ENCODE data around the gene NCR2.

DNA sequence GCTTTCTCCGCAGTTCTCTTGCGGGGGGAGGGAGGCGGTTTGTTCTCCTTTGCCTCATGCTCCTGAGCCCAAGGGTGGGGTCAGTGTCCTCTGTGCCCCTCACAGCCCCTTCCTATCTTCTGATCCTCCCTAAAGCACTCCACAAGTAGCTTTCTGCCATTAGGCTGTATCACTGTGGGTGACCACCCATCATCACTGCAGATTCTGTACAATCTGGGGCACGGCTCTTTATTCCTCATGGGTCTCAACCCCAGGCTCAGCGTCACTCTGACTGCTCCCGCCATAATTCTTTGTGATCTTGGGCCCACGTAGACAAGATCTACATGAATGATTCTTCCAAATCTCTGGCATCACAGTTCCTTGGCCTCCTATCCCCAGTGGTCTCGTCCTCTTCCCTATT, 10.5 kb downstream of the NCR2 start:
- TF ChIP-seq, protein P1, sequence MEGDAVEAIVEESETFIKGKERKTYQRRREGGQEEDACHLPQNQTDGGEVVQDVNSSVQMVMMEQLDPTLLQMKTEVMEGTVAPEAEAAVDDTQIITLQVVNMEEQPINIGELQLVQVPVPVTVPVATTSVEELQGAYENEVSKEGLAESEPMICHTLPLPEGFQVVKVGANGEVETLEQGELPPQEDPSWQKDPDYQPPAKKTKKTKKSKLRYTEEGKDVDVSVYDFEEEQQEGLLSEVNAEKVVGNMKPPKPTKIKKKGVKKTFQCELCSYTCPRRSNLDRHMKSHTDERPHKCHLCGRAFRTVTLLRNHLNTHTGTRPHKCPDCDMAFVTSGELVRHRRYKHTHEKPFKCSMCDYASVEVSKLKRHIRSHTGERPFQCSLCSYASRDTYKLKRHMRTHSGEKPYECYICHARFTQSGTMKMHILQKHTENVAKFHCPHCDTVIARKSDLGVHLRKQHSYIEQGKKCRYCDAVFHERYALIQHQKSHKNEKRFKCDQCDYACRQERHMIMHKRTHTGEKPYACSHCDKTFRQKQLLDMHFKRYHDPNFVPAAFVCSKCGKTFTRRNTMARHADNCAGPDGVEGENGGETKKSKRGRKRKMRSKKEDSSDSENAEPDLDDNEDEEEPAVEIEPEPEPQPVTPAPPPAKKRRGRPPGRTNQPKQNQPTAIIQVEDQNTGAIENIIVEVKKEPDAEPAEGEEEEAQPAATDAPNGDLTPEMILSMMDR (IDR thresholded peaks at IDR 0.05 in 2 of 3, conservative IDR thresholded peaks at IDR 0.05 in 1 of 3; ENCODE audit: insufficient read depth in 2 of 3, low read depth in 1 of 3, low read length in 3 of 3), result no peak
- no peak for TF ChIP-seq NR2C2 (CRISPR knock-in tag; IDR thresholded peaks at IDR 0.05)
- no peak for TF ChIP-seq NR2C2 (tag; IDR thresholded peaks at IDR 0.05)
- TF ChIP-seq, protein P2, sequence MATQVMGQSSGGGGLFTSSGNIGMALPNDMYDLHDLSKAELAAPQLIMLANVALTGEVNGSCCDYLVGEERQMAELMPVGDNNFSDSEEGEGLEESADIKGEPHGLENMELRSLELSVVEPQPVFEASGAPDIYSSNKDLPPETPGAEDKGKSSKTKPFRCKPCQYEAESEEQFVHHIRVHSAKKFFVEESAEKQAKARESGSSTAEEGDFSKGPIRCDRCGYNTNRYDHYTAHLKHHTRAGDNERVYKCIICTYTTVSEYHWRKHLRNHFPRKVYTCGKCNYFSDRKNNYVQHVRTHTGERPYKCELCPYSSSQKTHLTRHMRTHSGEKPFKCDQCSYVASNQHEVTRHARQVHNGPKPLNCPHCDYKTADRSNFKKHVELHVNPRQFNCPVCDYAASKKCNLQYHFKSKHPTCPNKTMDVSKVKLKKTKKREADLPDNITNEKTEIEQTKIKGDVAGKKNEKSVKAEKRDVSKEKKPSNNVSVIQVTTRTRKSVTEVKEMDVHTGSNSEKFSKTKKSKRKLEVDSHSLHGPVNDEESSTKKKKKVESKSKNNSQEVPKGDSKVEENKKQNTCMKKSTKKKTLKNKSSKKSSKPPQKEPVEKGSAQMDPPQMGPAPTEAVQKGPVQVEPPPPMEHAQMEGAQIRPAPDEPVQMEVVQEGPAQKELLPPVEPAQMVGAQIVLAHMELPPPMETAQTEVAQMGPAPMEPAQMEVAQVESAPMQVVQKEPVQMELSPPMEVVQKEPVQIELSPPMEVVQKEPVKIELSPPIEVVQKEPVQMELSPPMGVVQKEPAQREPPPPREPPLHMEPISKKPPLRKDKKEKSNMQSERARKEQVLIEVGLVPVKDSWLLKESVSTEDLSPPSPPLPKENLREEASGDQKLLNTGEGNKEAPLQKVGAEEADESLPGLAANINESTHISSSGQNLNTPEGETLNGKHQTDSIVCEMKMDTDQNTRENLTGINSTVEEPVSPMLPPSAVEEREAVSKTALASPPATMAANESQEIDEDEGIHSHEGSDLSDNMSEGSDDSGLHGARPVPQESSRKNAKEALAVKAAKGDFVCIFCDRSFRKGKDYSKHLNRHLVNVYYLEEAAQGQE (IDR thresholded peaks at IDR 0.05; ENCODE audit: borderline replicate concordance), result no peak
- TF ChIP-seq, protein P2 (CRISPR knock-in tag; IDR thresholded peaks at IDR 0.05; ENCODE audit: low read depth), result no peak
- TF ChIP-seq, protein P3, sequence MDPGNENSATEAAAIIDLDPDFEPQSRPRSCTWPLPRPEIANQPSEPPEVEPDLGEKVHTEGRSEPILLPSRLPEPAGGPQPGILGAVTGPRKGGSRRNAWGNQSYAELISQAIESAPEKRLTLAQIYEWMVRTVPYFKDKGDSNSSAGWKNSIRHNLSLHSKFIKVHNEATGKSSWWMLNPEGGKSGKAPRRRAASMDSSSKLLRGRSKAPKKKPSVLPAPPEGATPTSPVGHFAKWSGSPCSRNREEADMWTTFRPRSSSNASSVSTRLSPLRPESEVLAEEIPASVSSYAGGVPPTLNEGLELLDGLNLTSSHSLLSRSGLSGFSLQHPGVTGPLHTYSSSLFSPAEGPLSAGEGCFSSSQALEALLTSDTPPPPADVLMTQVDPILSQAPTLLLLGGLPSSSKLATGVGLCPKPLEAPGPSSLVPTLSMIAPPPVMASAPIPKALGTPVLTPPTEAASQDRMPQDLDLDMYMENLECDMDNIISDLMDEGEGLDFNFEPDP (CRISPR knock-in tag; IDR thresholded peaks at IDR 0.05), result no peak
- TF ChIP-seq KLF16 (IDR thresholded peaks at IDR 0.05), result no peak
- TF ChIP-seq FOXA1 (IDR thresholded peaks at IDR 0.05; ENCODE audit: borderline replicate concordance), result no peak
- TF ChIP-seq CHD2 (IDR thresholded peaks at IDR 0.05; ENCODE audit: low read depth, low read length), result no peak
- TF ChIP-seq STAT5B (CRISPR knock-in tag; IDR thresholded peaks at IDR 0.05), result no peak
- TF ChIP-seq NFATC3 (IDR thresholded peaks at IDR 0.05), result no peak
- no peak for TF ChIP-seq EP300 (IDR thresholded peaks at IDR 0.05; ENCODE audit: low read length)
- TF ChIP-seq TGIF2 (CRISPR knock-in tag; IDR thresholded peaks at IDR 0.05), result no peak
- no peak for TF ChIP-seq SMAD1 (IDR thresholded peaks at IDR 0.05; ENCODE audit: low read depth, low read length, partially characterized antibody)
- TF ChIP-seq NFE2 (IDR thresholded peaks at IDR 0.05; ENCODE audit: low read depth), result no peak
